T-helper 9 cell (primary cell): ENCODE measurements around the gene RAPGEF2.
A peak's percentile ranks its signal among the peaks of the same experiment; 100 is the strongest.
"Not testable (repeated sequence)": the region's sequence is repeated elsewhere in the genome, so short reads cannot be mapped to it uniquely, and the experiment has no call there.

Source experiments
- DNase-seq: peaks from one replicate; pipeline ENCODE4 v3.0.0-alpha.2; 2020
- total RNA-seq, 2 donors: gene quantifications; one replicate each; lab custom pipeline; 2026; lab: John Stamatoyannopoulos, UW

The RAPGEF2 gene
- total RNA-seq = 113 to 114 reads per million in 2 donors

- peak; percentile 81 for DNase-seq
Measured at GRCh38 chr4:159102622-159103383, at the start of gene RAPGEF2. Gene RAPGEF2, plus strand, starts transcription at chr4:159103079. Its CDS starts 1,084 bp downstream, at chr4:159104163.

GRCh38 chr4:159055833-159056232 is 47.0 kb upstream of the RAPGEF2 start:
- no peak for DNase-seq

- DNase-seq = no peak
Measured at GRCh38 chr4:159060161-159060560, 42.7 kb upstream of the RAPGEF2 start.

GRCh38 chr4:159062381-159062780 is 40.5 kb upstream of the RAPGEF2 start:
- DNase-seq = no peak

GRCh38 chr4:159065513-159066240 is 37.2 kb upstream of the RAPGEF2 start:
- no peak for DNase-seq

GRCh38 chr4:159068139-159068538 is 34.7 kb upstream of the RAPGEF2 start:
- not testable (repeated sequence) for DNase-seq

- DNase-seq = no peak
Measured at GRCh38 chr4:159069922-159070321, 33.0 kb upstream of the RAPGEF2 start.

GRCh38 chr4:159070742-159071141 is 32.1 kb upstream of the RAPGEF2 start:
- DNase-seq = no peak

GRCh38 chr4:159071178-159071968 is 31.5 kb upstream of the RAPGEF2 start:
- no peak for DNase-seq

GRCh38 chr4:159071969-159072765 is 30.7 kb upstream of the RAPGEF2 start:
- DNase-seq = no peak

- no peak for DNase-seq
Measured at GRCh38 chr4:159075531-159075932, 27.3 kb upstream of the RAPGEF2 start.

- not testable (repeated sequence) for DNase-seq
Measured at GRCh38 chr4:159077018-159077417, 25.9 kb upstream of the RAPGEF2 start.

- DNase-seq = no peak
Measured at GRCh38 chr4:159077702-159078495, 25.0 kb upstream of the RAPGEF2 start.

- no peak for DNase-seq
Measured at GRCh38 chr4:159079074-159079473, 23.8 kb upstream of the RAPGEF2 start.

GRCh38 chr4:159086606-159087005 is 16.3 kb upstream of the RAPGEF2 start:
- no peak for DNase-seq

- DNase-seq = no peak
Measured at GRCh38 chr4:159090255-159090654, 12.6 kb upstream of the RAPGEF2 start.

GRCh38 chr4:159094156-159094555 is 8.7 kb upstream of the RAPGEF2 start:
- DNase-seq = not testable (repeated sequence)

GRCh38 chr4:159096434-159096833 is 6.4 kb upstream of the RAPGEF2 start:
- DNase-seq = no peak

- no peak for DNase-seq
Measured at GRCh38 chr4:159097144-159097543, 5.7 kb upstream of the RAPGEF2 start.

- no peak for DNase-seq
Measured at GRCh38 chr4:159097785-159098184, 5.1 kb upstream of the RAPGEF2 start.

GRCh38 chr4:159098482-159099127 is 4.3 kb upstream of the RAPGEF2 start:
- no peak for DNase-seq
